GM18861 (cell line): ENCODE measurements around the gene HMGCL.
A peak's percentile ranks its signal among the peaks of the same experiment; 100 is the strongest.

Experiments used
- ATAC-seq: cut with Tn5 transposase; IDR thresholded peaks from one replicate; pipeline ENCODE4 v1.9.1; 2021; ENCODE audit not compliant: unreplicated experiment

Gene HMGCL

DNA sequence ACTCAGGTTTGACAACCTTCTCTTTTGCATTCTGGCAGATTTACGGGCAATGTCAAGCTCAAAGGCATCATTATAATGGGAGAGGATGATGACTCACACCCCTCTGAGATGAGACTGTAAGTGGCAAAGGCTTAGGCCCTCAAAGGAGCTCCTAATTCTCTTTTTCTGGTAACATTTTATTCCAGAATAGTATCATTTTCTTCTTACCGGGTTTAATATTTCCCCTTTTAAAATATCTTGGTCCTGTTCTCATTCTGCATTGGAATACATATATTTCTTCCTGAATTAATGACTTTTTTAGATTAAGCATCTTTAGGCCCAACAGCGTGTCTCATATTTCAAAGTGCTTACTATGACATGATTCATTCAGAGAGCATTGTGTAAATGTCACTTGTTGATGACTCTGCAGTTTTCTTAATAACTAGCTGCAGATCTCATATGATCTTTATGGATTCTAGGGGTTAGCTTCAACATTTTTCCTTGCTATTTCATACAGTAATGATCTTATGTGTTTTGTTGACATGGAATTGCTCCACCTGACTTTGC, 45.3 kb downstream of the HMGCL start:
- no peak for ATAC-seq

DNA sequence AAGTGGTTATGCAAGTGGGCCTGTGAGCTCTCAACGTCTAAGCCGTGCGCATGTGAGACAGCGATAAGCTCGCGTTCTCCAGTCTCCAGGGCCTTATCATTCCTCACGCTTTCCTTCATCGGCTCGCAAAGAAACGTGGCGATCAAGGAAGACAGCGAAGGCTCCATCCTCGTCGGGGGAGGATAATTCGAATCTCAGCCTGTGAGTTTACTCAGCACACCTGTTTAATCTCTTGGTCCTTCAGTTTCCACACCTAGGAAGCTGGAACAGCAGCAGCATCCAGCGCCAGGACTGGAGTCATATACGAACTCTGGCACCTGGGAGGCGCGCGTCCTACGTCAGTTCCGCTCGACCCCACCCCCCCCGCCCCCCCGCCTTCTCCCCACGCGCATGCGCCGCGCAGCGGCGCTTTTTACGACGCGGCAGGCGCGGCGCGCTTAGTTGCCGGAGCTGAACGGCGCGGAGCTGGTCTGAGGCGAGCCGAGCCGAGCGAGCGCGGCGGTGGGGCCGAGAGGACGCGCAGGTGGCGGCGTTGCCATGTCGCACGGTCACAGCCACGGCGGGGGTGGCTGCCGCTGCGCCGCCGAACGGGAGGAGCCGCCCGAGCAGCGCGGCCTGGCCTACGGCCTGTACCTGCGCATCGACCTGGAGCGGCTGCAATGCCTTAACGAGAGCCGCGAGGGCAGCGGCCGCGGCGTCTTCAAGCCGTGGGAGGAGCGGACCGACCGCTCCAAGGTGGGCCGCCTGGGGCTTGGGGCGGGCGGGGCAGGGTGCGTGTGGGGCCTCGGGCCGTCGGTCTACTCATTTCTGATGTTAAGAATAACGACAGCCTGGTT, 47.0 kb downstream of the HMGCL start, which contains the start of gene PITHD1:
PITHD1 (plus strand) TSS at position 440 of the 836 bp plus-strand sequence; CDS start at position 538, 98 bp downstream.
- peak; percentile 54 for ATAC-seq

DNA sequence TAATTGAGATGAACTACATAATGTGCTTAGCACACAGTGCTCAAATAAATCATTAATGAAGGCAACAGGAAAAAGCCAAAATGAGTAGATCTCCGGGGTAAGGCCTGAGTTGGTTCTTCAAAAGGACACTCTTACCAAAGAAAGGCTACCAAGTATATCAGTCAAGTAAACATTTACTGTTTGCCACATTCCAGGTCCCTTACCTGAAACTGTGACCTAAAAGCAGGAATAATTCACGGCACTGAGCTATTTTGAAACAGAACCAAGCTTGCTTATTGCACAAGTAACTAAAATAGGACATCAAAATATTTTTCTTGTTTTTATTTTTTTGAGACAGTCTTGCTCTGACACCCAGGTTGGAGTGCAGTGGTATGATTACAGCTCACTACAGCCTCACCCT, 49.0 kb downstream of the HMGCL start:
- no peak for ATAC-seq

- no peak for ATAC-seq
Observed at GRCh38 chr1:23774174-23774880, 50.9 kb downstream of the HMGCL start.

DNA sequence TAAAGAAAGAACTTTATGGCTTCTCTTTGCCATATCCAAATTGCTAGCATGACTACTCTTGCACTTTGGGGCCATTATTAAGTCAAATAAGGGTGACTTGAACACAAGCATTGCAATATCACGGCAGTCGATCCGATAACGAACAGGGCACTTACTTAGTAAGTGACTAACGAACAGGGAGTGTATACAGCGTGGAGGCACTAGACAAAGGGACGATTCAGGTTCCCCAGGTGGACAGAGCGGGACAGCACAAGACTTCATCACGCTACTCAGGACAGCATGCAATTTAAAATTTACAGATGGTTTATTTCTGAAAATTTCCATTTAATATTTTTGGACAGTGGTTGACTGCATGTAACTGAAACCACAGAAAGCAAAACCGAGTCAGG, 52.4 kb downstream of the HMGCL start:
- no peak for ATAC-seq

DNA sequence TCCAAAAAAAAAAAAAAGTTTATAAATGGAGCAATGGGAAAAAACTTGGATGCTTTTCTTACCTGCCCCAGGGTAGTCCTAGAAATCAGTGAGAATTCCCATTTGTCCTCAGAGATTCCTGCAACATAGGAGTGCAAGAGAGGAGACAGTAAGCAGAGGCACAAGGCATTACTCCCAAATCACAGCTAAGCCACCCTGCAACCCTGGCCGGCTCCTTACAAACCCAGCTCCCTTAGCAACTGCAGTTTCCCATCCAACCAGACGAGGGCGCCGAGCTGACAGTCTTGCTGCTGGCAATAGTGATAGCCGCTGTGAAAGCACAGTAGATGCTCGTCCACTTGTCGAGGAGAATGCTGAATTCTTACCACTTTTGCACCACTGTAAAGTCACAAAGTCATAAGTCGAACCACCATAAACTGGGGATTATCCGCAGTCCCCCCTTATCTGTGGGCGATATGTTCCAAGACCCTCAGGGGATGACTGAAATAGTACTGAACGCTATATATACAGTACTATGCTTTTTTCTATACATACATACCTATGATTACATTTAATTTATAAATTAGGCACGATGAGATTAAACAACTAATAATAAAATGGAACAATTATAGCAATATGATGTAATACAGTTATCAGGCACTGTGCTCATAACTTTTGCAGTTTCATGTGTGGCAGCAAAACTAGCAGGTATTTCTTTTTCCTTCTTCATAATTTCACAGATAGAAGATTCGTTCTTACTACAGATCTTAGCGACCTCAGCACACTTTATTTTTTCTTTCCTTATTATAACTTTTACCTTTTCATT, 53.0 kb downstream of the HMGCL start:
- ATAC-seq, result no peak

GRCh38 chr1:23768733-23769132, 56.5 kb downstream of the HMGCL start:
- ATAC-seq, result no peak

DNA sequence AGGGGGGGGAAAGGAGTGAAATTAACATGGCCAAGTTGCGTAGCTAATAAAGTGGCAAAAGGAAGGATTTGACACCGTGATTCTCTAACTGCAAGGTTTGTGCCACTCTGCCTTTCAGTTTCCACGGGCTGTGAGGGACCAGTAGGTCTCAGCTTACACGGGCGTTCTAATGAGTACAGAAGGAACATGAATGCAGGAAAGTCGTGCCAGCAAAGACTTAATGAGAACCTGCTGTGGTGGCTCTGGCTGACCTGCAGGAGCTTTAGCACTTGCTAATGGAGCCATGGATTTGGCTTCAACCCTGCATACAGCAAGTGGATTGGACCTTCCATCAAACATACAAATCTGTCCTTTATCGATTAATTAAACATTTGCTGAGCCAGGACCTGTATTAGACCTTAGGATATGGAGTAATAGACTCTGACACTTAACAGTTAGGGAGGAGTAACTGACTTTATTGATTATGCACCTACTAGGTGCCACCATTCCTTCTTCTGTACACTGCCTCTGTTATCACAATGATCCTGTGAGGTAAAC, 62.1 kb downstream of the HMGCL start:
- ATAC-seq, result no peak

GRCh38 chr1:23759277-23759676, 66.0 kb downstream of the HMGCL start:
- ATAC-seq, result no peak

DNA sequence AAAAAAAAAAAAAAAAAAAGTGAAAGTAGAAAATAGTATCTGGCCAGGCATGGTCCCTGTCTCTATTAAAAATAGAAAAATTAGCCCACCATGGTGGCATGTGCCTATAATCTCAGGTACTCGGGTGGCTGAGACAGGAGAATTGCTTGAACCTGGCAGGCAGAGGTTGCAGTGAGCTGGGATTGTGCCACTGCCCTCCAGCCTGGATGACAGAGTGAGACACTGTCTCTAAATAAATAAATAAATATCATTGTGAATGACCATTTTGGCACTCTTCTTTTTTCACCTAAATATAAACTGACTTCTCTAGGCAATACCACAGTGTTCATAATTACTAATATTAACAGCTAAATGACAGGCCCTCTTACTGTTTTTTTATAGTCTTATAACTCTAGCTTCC, 67.4 kb downstream of the HMGCL start:
- ATAC-seq, result no peak

DNA sequence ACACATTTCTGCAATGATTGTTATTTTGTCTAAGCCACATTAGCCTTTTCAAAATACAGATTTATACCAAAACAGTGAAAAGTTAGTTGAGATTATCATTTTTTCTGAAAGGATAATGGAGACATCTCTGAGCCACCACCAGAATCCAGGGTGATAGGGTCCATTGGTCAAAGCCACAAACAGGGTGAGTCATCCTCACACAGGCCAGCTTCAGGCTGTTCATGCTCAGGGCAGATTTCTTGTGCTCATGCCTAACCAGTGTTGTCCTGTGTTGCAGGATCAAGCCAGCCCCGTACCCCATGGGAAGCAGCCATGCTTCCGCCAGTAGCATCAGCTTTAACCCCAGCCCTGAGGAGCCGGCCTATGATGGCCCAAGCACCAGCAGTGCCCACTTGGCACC, 68.6 kb downstream of the HMGCL start:
- ATAC-seq, result no peak

GRCh38 chr1:23752909-23753308, 72.3 kb downstream of the HMGCL start:
- ATAC-seq, result no peak
